Caco-2 (cell line): ENCODE data around the gene TMEM190. TPM values are rescaled to one million over a fixed set of nuclear protein-coding genes. Genes with fewer than 3 reads are reported as not detected.

Experiments
- BruUV-seq: library from RNA; stranded (reverse); fragments of 400-500 nt; replicated peaks from 2 replicates; lab custom pipeline; 2021; lab: Mats Ljungman, UMichigan
- CTCF ChIA-PET: fragments of 300-600 bp; sonication (Branson Sonifier 250); formaldehyde crosslinking; loops from one replicate; lab custom pipeline; 2022; ENCODE audit warnings: antibody characterized with exemption; lab: Charles Lee
- POLR2A ChIA-PET: fragments of 300-600 bp; sonication (Branson Sonifier 250); formaldehyde crosslinking; loops from one replicate; lab custom pipeline; 2022; ENCODE audit warnings: antibody characterized with exemption; lab: Charles Lee
- DNase-seq, 2 experiments: peaks; one replicate each; pipeline versions ENCODE4 v3.0.0 to v3.0.0-alpha.2; 2020 to 2022
- H3K27me3 ChIP-seq: replicated peaks from 2 replicates; pipeline ENCODE4 v1.6.0; 2011; ENCODE audit warnings: low read length; ENCODE audit not compliant: control insufficient read depth, insufficient read depth
- H3K36me3 ChIP-seq: 2 replicates; pipeline ENCODE4 v1.5.1; 2011; ENCODE audit warnings: low read length; ENCODE audit not compliant: control insufficient read depth, insufficient read depth
- H3K4me1 ChIP-seq: fragments of 250-450 bp; sonication (Bioruptor Pico); 2 replicates; pipeline ENCODE4 v1.5.1; 2020; ENCODE audit warnings: mild to moderate bottlenecking
- H3K4me3 ChIP-seq: 2 replicates; pipeline ENCODE4 v1.5.1; 2011; ENCODE audit warnings: low read depth, mild to moderate bottlenecking, control low read depth, low read length
- H3K9me3 ChIP-seq: fragments of 250-450 bp; sonication (Bioruptor Pico); 2 replicates; pipeline ENCODE4 v1.5.1; 2020; ENCODE audit warnings: mild to moderate bottlenecking, moderate library complexity
- H3K27ac Mint-ChIP-seq: one replicate; pipeline ENCODE4 v1.8.0; 2022; ENCODE audit warnings: mixed read lengths; ENCODE audit not compliant: unreplicated experiment
- H3K27me3 Mint-ChIP-seq: one replicate; pipeline ENCODE4 v1.8.0; 2022; ENCODE audit warnings: mixed read lengths; ENCODE audit not compliant: insufficient read depth, unreplicated experiment
- H3K36me3 Mint-ChIP-seq: one replicate; pipeline ENCODE4 v1.8.0; 2022; ENCODE audit warnings: mild to moderate bottlenecking, mixed read lengths; ENCODE audit not compliant: insufficient read depth, unreplicated experiment
- H3K4me1 Mint-ChIP-seq: one replicate; pipeline ENCODE4 v1.8.0; 2022; ENCODE audit warnings: low read depth, mixed read lengths; ENCODE audit not compliant: unreplicated experiment
- H3K4me3 Mint-ChIP-seq: one replicate; pipeline ENCODE4 v1.8.0; 2022; ENCODE audit warnings: mild to moderate bottlenecking, moderate library complexity, mixed read lengths; ENCODE audit not compliant: unreplicated experiment
- H3K9me3 Mint-ChIP-seq: one replicate; pipeline ENCODE4 v1.8.0; 2022; ENCODE audit warnings: mixed read lengths; ENCODE audit not compliant: unreplicated experiment
- intact Hi-C: fragments of 100-400 bp; cut with micrococcal nuclease; formaldehyde crosslinking; loops from one replicate; pipeline ENCODE4 v1.10.0; 2022; ENCODE audit not compliant: unreplicated experiment
- total RNA-seq: library from RNA; stranded (reverse); gene quantifications from 2 replicates; pipeline ENCODE4 v1.2.3, GENCODE V29; 2022
- TF ChIP-seq, protein P1 (sequence below), 2 experiments: fragments of 200-600 bp in 1 of 2; IDR thresholded peaks; 1 replicate in 1 of 2; 2 replicates in 1 of 2; pipeline versions ENCODE4 v1.5.1 to v1.8.0; 2011 to 2022; ENCODE audit warnings: antibody characterized with exemption in 1 of 2, control low read depth in 1 of 2, inconsistent platforms in 1 of 2, low read depth in 1 of 2, low read length in 1 of 2, mild to moderate bottlenecking in 1 of 2, moderate library complexity in 1 of 2; ENCODE audit not compliant: insufficient read depth in 1 of 2, severe bottlenecking in 1 of 2, unreplicated experiment in 1 of 2

The TMEM190 gene
- total RNA-seq, 1 experiment from 2014 or later: not detected

GRCh38 chr19:55333870-55334269 is 42.8 kb upstream of the TMEM190 start:
- ChIA-PET CTCF (interaction anchor here (1.1 kb wide), 1 partner anchor 32 kb away, joined by 4 read pairs; no protein-coding TSS in a partner anchor), POLR2A (no interaction called here)
- Mint-ChIP-seq H3K27me3 (no peaks in the 10 kb centered on the region), H3K36me3 (peaks cover 12% of the 10 kb centered on the region), H3K4me1 (peaks cover 15% of the 10 kb centered on the region), H3K9me3 (no peaks in the 10 kb centered on the region), H3K4me3 (peak overlapping the region; percentile 46), H3K27ac (peak overlapping the region; percentile 50)
- H3K4me1 ChIP-seq: peaks cover 5% of the 10 kb centered on the region; the same call in 1 of the 2 replicates
- TF ChIP-seq, protein P1, sequence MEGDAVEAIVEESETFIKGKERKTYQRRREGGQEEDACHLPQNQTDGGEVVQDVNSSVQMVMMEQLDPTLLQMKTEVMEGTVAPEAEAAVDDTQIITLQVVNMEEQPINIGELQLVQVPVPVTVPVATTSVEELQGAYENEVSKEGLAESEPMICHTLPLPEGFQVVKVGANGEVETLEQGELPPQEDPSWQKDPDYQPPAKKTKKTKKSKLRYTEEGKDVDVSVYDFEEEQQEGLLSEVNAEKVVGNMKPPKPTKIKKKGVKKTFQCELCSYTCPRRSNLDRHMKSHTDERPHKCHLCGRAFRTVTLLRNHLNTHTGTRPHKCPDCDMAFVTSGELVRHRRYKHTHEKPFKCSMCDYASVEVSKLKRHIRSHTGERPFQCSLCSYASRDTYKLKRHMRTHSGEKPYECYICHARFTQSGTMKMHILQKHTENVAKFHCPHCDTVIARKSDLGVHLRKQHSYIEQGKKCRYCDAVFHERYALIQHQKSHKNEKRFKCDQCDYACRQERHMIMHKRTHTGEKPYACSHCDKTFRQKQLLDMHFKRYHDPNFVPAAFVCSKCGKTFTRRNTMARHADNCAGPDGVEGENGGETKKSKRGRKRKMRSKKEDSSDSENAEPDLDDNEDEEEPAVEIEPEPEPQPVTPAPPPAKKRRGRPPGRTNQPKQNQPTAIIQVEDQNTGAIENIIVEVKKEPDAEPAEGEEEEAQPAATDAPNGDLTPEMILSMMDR (IDR thresholded peaks at IDR 0.05; ENCODE audit: insufficient read depth in 1 of 2, low read depth in 1 of 2, low read length in 1 of 2, severe bottlenecking in 1 of 2, unreplicated experiment in 1 of 2): no peak
- H3K9me3 ChIP-seq: no peaks in the 10 kb centered on the region
- BruUV-seq: no TSS peak
- DNase-seq: peak; percentile 63 to 82
- H3K4me3 ChIP-seq: no peak overlapping the region
- intact Hi-C loops: no loop called here
- no peaks in the 10 kb centered on the region for H3K27me3 ChIP-seq
- no peaks in the 10 kb centered on the region for H3K36me3 ChIP-seq

DNA sequence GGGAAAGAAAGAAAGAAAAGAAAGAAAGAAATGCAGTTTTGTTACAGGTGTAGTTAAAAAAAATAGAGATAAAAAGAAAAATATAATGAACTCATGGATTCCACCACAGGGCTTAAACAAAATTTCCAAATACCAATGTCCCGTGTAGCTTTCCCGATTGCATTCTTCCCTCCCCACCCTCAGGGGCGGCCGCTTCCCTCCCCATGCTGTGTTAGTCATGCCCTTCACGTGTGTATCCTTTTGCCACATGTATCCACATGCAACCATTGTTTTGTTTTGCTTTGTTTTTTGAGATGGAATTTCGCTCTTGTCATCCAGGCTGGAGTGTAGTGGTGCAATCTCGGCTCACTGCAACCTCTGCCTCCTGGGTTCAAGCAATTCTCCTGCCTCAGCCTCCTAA is 40.5 kb upstream of the TMEM190 start:
- H3K36me3 Mint-ChIP-seq: peaks cover 24% of the 10 kb centered on the region
- H3K4me3 Mint-ChIP-seq: no peak overlapping the region
- DNase-seq: no peak
- Histone ChIP-seq H3K9me3 (no peaks in the 10 kb centered on the region), H3K4me3 (no peak overlapping the region), H3K27me3 (no peaks in the 10 kb centered on the region), H3K36me3 (no peaks in the 10 kb centered on the region), H3K4me1 (peaks cover 10% of the 10 kb centered on the region; the same call in 1 of the 2 replicates)
- POLR2A ChIA-PET: no interaction called here
- H3K9me3 Mint-ChIP-seq: no peaks in the 10 kb centered on the region
- BruUV-seq: no TSS peak
- intact Hi-C loops: no loop called here
- peaks cover 17% of the 10 kb centered on the region for H3K4me1 Mint-ChIP-seq
- CTCF ChIA-PET: interaction anchor here (0.6 to 1.0 kb wide), 2 partner anchors 8 to 174 kb away, joined by 4 read pairs; no protein-coding TSS in a partner anchor
- no peaks in the 10 kb centered on the region for H3K27me3 Mint-ChIP-seq
- H3K27ac Mint-ChIP-seq: no peak overlapping the region
- TF ChIP-seq, protein P1 (IDR thresholded peaks at IDR 0.05; ENCODE audit: insufficient read depth in 1 of 2, low read depth in 1 of 2, low read length in 1 of 2, severe bottlenecking in 1 of 2, unreplicated experiment in 1 of 2): no peak

- peak within 1 kb of the TSS; percentile 95 for H3K27ac Mint-ChIP-seq
- H3K27me3 Mint-ChIP-seq: no peaks in the 10 kb centered on the region
- peaks cover 14% of the 10 kb centered on the region for H3K4me1 Mint-ChIP-seq
- TF ChIP-seq, protein P1 (IDR thresholded peaks at IDR 0.05; ENCODE audit: insufficient read depth in 1 of 2, low read depth in 1 of 2, low read length in 1 of 2, severe bottlenecking in 1 of 2, unreplicated experiment in 1 of 2): peak in 1 of 2 experiments; percentile 43
- Histone ChIP-seq H3K4me1 (peaks cover 10% of the 10 kb centered on the region; the same call in 1 of the 2 replicates), H3K36me3 (peaks cover 3% of the 10 kb centered on the region; the same call in 1 of the 2 replicates), H3K27me3 (no peaks in the 10 kb centered on the region), H3K9me3 (no peaks in the 10 kb centered on the region), H3K4me3 (peak within 1 kb of the TSS; percentile 67)
- ChIA-PET POLR2A (interaction anchor here (0.5 to 1.8 kb wide), 30 partner anchors 8 to 315 kb away, joined by 3 to 29 read pairs (median 6); partner anchors contain the start of genes DNAAF3, FIZ1, HSPBP1 and ISOC2), CTCF (interaction anchor here (0.5 to 1.8 kb wide), 23 partner anchors 9 to 315 kb away, joined by 3 to 30 read pairs (median 4); partner anchors contain the start of genes HSPBP1, ISOC2, PPP6R1 and SYT5)
- H3K36me3 Mint-ChIP-seq: peaks cover 33% of the 10 kb centered on the region
- intact Hi-C loops: loop anchor here (1.0 to 2.0 kb wide), 7 partner anchors 15 to 173 kb away; partner anchors contain the start of genes COX6B2, DNAAF3, HSPBP1 and PPP6R1
- peak within 1 kb of the TSS; percentile 91 for H3K4me3 Mint-ChIP-seq
- peak; percentile 100 for DNase-seq
- BruUV-seq: no TSS peak
- no peaks in the 10 kb centered on the region for H3K9me3 Mint-ChIP-seq
Observed at GRCh38 chr19:55339105-55339888, 37.3 kb upstream of the TMEM190 start, which contains the start of gene KMT5C. TSS of gene KMT5C (plus strand) at chr19:55339876. CDS start at chr19:55341937, 2,061 bp downstream.
